GM12864 (cell line): ENCODE measurements around the gene RSKR.

Experiments used
- DNase-seq: peaks from one replicate; pipeline ENCODE4 v3.0.0-alpha.2; 2011; ENCODE audit warnings: low read depth
- H3K4me3 ChIP-seq: 2 replicates; pipeline ENCODE4 v1.5.1; 2011; ENCODE audit warnings: mild to moderate bottlenecking, low read depth, low read length, control low read depth
- CTCF ChIP-seq: IDR thresholded peaks from 2 replicates; pipeline ENCODE4 v1.5.1; 2011; ENCODE audit warnings: low read depth, mild to moderate bottlenecking, moderate library complexity, low read length, control low read depth, inconsistent platforms; ENCODE audit errors: missing control alignments

The RSKR gene

GRCh38 chr17:28655160-28655559 lies 41.2 kb upstream of the RSKR start:
- H3K4me3 ChIP-seq: no peak overlapping the region
- TF ChIP-seq CTCF: no peak
- no peak for DNase-seq

- no peak overlapping the region for H3K4me3 ChIP-seq
- no peak for TF ChIP-seq CTCF
- no peak for DNase-seq
Observed at GRCh38 chr17:28648698-28649097, 34.7 kb upstream of the RSKR start.

- H3K4me3 ChIP-seq: no peak overlapping the region; the same call in 1 of the 2 replicates
- TF ChIP-seq CTCF: no peak
Observed at GRCh38 chr17:28646039-28646754, 32.2 kb upstream of the RSKR start.

GRCh38 chr17:28645576-28645939 lies 31.6 kb upstream of the RSKR start:
- no peak for DNase-seq
- peak overlapping the region; percentile 70 for H3K4me3 ChIP-seq
- no peak for TF ChIP-seq CTCF

More at GRCh38 chr17:28646039-28646754, 32.2 kb upstream of the RSKR start:
- DNase-seq: no peak

- H3K4me3 ChIP-seq: peak within 1 kb of the TSS; percentile 70
- TF ChIP-seq CTCF: no peak
- DNase-seq: peak; percentile 84
Observed at GRCh38 chr17:28644787-28645575, 31.0 kb upstream of the RSKR start, which contains the start of gene BLTP2. BLTP2 (minus strand) TSS chr17:28645158; CDS start chr17:28645056, 102 bp downstream.

- peak overlapping the region; percentile 70 for H3K4me3 ChIP-seq
- TF ChIP-seq CTCF: peak; percentile 68
- DNase-seq: peak; percentile 37
Observed at GRCh38 chr17:28643983-28644786, 30.2 kb upstream of the RSKR start.
